BJ (cell line): Measurements from ENCODE around the gene PALLD. TPM values are rescaled to one million over a fixed set of nuclear protein-coding genes. Genes with fewer than 3 reads are reported as not detected.

Experiments used
- CTCF ChIA-PET: fragments of 350-600 bp; formaldehyde crosslinking; extraction: SDS; loops from one replicate; lab custom pipeline; 2021; ENCODE audit warnings: antibody characterized with exemption, inconsistent platforms; lab: Yijun Ruan, JAX
- POLR2A ChIA-PET: fragments of 300-600 bp; sonication (Branson Sonifier 250); formaldehyde crosslinking; extraction: SDS; loops from one replicate; lab custom pipeline; 2021; ENCODE audit warnings: antibody characterized with exemption; lab: Charles Lee
- DNase-seq: peaks from one replicate; pipeline ENCODE4 v3.0.0-alpha.2; 2011; ENCODE audit warnings: low read depth
- H3K27me3 ChIP-seq: 2 replicates; pipeline ENCODE4 v1.6.0; 2011; ENCODE audit warnings: low read length; ENCODE audit not compliant: control insufficient read depth, insufficient read depth
- H3K36me3 ChIP-seq: 2 replicates; pipeline ENCODE4 v1.5.1; 2011; ENCODE audit warnings: low read length; ENCODE audit not compliant: control insufficient read depth, insufficient read depth
- H3K4me3 ChIP-seq: 2 replicates; pipeline ENCODE4 v1.5.1; 2011; ENCODE audit warnings: low read depth, mild to moderate bottlenecking, control low read depth, low read length
- CTCF ChIP-seq: IDR thresholded peaks from 2 replicates; pipeline ENCODE4 v1.5.1; 2011; ENCODE audit warnings: low read depth, mild to moderate bottlenecking, control low read depth, inconsistent platforms, low read length, moderate library complexity; ENCODE audit not compliant: insufficient read depth
- polyA plus RNA-seq: library from polyadenylated mRNA; depleted of rRNA; stranded (reverse); fragments of >200 nt; gene quantifications from 2 replicates; pipeline ENCODE4 v1.2.3, GENCODE V29; 2011

The PALLD gene
- polyA plus RNA-seq, 1 experiment: 30.3 TPM

DNA sequence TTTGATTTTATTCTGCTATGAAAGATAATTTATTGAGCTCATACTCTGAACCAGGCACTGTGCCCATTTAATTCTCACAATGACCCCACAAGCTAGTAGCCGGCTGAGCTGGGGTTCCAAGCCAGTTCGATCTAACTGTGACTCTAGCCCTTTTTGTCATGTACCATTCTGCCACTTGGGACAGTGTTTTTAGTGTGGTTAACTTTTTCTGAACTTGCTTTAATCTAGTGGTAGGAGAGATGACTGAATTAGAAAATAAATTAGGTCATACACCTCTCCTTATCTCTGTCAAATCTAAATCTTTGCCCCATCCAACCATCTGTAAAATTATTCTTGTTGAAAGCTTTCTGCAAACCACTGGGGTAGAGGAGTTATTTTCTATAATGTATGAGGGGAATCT is 377.2 kb downstream of the PALLD start:
- ChIA-PET POLR2A (interaction anchor here (0.6 kb wide), 1 partner anchor 119 kb away, joined by 3 read pairs; no protein-coding TSS in a partner anchor), CTCF (no interaction called here)
- H3K4me3 ChIP-seq: no peak overlapping the region
- DNase-seq: no peak
- TF ChIP-seq CTCF: no peak
- H3K27me3 ChIP-seq: no peaks in the 10 kb centered on the region
- H3K36me3 ChIP-seq: peaks cover 2% of the 10 kb centered on the region

DNA sequence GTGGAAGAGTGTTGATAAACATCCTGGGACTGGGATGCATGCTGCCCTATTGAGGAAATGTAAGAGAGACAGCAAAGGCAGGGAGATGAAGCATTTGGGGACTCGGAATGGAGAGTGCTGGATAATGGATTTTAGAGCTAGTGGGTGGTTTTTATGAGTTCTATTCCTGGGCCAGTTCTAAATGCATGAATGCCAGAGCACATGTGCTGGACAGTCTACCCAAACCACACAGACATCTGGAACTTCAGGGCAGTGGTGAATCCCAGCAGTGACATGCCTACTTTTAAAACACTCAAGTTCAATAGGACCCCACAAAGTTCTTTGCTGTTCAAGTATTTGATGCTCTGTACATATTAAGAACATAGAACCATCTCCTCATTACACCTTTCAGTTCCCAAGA is 379.3 kb downstream of the PALLD start:
- DNase-seq: no peak
- Histone ChIP-seq H3K27me3 (no peaks in the 10 kb centered on the region), H3K36me3 (peaks cover 2% of the 10 kb centered on the region), H3K4me3 (no peak overlapping the region)
- POLR2A ChIA-PET: no interaction called here
- CTCF ChIA-PET: interaction anchor here (0.7 to 1.5 kb wide), 6 partner anchors 10 to 168 kb away, joined by 3 to 5 read pairs (median 3); no protein-coding TSS in a partner anchor
- no peak for TF ChIP-seq CTCF

DNA sequence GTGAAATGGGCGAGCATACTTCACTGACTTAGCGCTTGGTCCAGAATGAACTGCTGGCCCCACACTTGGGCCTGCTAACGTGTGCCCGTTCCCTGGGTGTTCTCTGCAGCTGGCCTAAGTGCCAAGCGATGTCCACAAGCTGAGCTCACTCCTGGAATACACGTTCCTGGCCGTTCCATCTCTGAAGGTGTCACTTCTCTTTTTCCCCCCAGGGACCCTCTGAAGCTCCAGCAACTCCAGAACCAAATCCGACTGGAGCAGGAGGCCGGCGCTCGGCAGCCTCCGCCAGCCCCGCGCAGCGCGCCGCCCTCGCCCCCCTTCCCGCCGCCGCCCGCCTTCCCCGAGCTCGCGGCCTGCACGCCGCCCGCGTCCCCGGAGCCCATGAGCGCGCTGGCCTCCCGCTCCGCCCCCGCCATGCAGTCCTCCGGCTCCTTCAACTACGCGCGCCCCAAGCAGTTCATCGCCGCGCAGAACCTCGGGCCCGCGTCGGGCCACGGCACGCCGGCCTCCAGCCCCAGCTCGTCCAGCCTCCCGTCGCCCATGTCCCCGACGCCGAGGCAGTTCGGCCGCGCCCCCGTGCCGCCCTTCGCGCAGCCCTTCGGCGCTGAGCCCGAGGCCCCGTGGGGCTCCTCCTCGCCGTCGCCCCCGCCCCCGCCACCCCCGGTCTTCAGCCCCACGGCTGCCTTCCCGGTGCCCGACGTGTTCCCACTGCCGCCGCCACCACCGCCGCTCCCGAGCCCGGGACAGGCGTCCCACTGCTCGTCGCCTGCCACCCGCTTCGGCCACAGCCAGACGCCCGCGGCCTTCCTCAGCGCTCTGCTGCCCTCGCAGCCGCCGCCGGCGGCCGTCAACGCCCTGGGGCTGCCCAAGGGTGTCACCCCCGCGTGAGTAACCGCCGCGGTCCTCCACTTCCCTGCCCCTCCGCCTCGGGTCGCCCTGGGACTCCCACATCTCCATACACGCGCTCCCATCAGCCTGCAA is 380.9 kb downstream of the PALLD start:
- CTCF ChIA-PET: no interaction called here
- DNase-seq: no peak
- Histone ChIP-seq H3K4me3 (no peak overlapping the region), H3K27me3 (no peaks in the 10 kb centered on the region), H3K36me3 (peaks cover 2% of the 10 kb centered on the region)
- TF ChIP-seq CTCF: no peak
- POLR2A ChIA-PET: no interaction called here

- TF ChIP-seq CTCF: no peak
- CTCF ChIA-PET: no interaction called here
- no peak overlapping the region for H3K4me3 ChIP-seq
- peaks cover 2% of the 10 kb centered on the region for H3K36me3 ChIP-seq
- DNase-seq: no peak
- no peaks in the 10 kb centered on the region for H3K27me3 ChIP-seq
- POLR2A ChIA-PET: no interaction called here
These were observed 381.8 kb downstream of the PALLD start for GRCh38 chr4:168878623-168879022.

DNA sequence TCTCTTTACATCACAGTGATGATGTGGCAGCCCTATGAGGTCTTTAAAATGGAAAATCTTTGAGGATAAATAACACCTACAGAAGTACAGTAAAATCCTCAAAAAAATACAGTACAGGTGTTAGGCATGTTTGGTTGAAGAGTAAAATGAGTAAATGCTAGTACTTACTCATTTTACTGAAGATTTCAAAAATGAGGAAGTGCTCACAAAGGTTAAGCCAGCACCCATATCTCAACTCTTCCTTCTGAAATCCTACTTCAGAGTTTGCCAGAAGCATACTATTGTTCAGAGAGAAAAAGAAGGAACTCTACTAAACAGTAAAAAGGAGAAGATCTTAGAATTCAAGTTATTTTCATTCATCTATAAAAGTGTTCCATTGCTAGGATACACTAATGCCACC is 382.3 kb downstream of the PALLD start:
- no peak for DNase-seq
- Histone ChIP-seq H3K4me3 (no peak overlapping the region), H3K36me3 (peaks cover 2% of the 10 kb centered on the region), H3K27me3 (no peaks in the 10 kb centered on the region)
- no peak for TF ChIP-seq CTCF
- ChIA-PET POLR2A (no interaction called here), CTCF (no interaction called here)
